ENCODE data around the gene SNAP25. TPM values are rescaled to one million over a fixed set of nuclear protein-coding genes. Genes with fewer than 3 reads are reported as not detected.

SNAP25 gene
- total RNA-seq, 1 donor from 2014 or later = 92.5 TPM

GRCh38 chr20:10336959-10337729 is 118.5 kb downstream of the SNAP25 start:
- DNase-seq = no peak

GRCh38 chr20:10338426-10339180 is 120.0 kb downstream of the SNAP25 start:
- DNase-seq = no peak

GRCh38 chr20:10339609-10340008 is 121.0 kb downstream of the SNAP25 start:
- DNase-seq = no peak

- DNase-seq = no peak
These were observed 123.5 kb downstream of the SNAP25 start for GRCh38 chr20:10342152-10342551.

GRCh38 chr20:10344953-10345352 is 126.3 kb downstream of the SNAP25 start:
- no peak for DNase-seq

GRCh38 chr20:10347086-10347880 is 128.7 kb downstream of the SNAP25 start:
- DNase-seq = no peak

- no peak for DNase-seq
These were observed 130.5 kb downstream of the SNAP25 start for GRCh38 chr20:10349118-10349517.

- no peak for DNase-seq
These were observed 131.7 kb downstream of the SNAP25 start for GRCh38 chr20:10350188-10350842.

- DNase-seq = no peak
These were observed 134.5 kb downstream of the SNAP25 start for GRCh38 chr20:10352934-10353824.

- no peak for DNase-seq
These were observed 138.0 kb downstream of the SNAP25 start for GRCh38 chr20:10356628-10357027.

Small RNA genes lying within 50 kb of the gene (small RNA-seq; reads per million reads assigned to genes)
- not detected for gene HIGD1AP15

Other genes with a start within 250 kb of the SNAP25 start
- 2.7 TPM for gene ANKEF1, start 183.8 kb upstream of the SNAP25 start, total RNA-seq
- 17.9 TPM for gene MKKS, start 215.4 kb downstream of the SNAP25 start, total RNA-seq
- 7.5 TPM for gene SLX4IP, start 216.5 kb downstream of the SNAP25 start, total RNA-seq

Measured in occipital lobe (tissue), 3 donors.